ENCODE data around the gene ST8SIA6.

The ST8SIA6 gene

DNA sequence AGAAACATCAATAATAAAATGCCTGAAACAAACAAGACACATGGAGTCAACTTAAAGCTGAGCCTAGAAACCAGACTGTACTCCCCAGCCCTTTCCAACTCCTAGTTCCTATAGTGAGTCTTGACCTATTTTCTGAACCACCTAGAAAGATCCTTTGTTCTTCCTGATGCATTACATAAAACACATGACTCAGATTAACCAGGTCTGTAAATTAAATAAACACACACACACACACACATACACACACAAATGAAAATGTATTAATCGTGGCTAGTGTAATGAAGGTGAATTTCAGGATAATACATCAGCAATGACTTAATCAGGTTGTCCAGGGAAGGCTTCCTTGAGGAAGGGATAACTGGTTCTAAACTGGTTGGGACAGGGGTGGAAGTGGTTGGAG is 104.7 kb downstream of the ST8SIA6 start:
- TF ChIP-seq, protein P1, sequence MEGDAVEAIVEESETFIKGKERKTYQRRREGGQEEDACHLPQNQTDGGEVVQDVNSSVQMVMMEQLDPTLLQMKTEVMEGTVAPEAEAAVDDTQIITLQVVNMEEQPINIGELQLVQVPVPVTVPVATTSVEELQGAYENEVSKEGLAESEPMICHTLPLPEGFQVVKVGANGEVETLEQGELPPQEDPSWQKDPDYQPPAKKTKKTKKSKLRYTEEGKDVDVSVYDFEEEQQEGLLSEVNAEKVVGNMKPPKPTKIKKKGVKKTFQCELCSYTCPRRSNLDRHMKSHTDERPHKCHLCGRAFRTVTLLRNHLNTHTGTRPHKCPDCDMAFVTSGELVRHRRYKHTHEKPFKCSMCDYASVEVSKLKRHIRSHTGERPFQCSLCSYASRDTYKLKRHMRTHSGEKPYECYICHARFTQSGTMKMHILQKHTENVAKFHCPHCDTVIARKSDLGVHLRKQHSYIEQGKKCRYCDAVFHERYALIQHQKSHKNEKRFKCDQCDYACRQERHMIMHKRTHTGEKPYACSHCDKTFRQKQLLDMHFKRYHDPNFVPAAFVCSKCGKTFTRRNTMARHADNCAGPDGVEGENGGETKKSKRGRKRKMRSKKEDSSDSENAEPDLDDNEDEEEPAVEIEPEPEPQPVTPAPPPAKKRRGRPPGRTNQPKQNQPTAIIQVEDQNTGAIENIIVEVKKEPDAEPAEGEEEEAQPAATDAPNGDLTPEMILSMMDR (conservative IDR thresholded peaks at IDR 0.05; ENCODE audit: low read length), result no peak
- H3K4me3 ChIP-seq (ENCODE audit: low read length), result no peak overlapping the region
- no peak for DNase-seq (ENCODE audit: low read depth)

DNA sequence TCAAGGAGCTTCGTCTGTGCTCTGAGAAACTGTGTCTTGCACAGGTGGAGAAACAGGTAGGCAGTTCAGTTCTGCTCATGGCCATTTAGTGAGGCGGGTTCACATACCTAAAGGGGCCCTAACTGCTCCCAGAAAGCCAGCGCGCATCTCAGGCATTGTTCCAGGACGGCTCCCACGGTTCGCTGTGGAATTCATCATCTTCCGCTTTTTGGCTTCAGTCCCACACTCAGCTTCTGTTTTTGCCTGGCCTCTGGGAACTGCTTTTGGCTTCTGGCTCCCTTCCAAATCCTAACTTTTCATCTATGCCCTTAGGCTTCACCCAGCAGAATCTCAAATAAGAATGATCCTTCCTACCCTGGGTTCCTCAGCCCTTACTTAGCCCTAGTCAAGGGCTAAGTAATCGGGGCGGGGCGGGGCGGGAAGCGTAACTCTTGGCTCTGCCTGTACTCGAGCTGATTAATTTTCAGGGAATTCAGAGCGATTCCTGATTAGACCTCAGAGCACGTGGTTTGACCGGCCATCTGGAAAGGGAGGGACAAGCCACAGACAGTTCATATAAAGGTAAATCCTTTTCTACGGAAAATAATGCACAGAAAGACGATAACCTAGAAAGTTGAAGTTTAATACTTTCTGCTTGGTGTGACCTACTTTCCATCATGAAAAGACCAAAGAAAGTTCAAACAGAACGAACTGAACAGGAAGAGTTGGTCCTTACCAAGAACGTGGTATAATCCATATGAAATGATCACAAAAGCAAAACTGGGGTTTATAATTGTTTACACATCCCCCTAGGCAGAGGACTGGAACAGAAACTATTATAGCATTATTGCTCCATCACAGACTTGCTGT is 105.7 kb downstream of the ST8SIA6 start:
- H3K4me3 ChIP-seq (ENCODE audit: low read length), result peak overlapping the region; percentile 44
- DNase-seq (ENCODE audit: low read depth), result peak; percentile 84
- TF ChIP-seq, protein P1 (conservative IDR thresholded peaks at IDR 0.05; ENCODE audit: low read length), result no peak

DNA sequence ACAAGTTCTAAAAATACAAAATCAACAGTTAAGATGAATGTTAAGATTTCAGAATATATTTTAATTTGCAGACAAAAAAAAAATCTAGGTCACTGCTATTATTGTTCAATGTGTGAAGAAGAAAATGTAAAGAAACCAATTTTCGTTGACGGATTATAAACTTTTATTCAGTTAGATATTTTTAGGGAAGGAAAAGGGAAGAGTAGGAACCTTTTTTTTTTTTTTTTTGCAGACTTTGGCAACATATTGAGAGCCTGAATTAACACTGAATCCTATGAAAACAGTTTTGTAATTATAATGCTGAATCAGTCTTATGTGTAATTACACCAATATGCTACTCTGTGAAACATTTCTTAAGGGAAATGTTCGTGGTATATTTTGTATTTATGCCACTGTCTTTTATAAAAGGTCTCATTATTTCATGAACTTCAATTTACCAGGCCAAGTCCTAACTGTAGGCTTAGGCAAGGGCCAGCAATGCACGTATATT is 106.3 kb downstream of the ST8SIA6 start:
- H3K4me3 ChIP-seq (ENCODE audit: low read length), result peak overlapping the region; percentile 39
- TF ChIP-seq, protein P1 (conservative IDR thresholded peaks at IDR 0.05; ENCODE audit: low read length), result no peak
- no peak for DNase-seq (ENCODE audit: low read depth)

DNA sequence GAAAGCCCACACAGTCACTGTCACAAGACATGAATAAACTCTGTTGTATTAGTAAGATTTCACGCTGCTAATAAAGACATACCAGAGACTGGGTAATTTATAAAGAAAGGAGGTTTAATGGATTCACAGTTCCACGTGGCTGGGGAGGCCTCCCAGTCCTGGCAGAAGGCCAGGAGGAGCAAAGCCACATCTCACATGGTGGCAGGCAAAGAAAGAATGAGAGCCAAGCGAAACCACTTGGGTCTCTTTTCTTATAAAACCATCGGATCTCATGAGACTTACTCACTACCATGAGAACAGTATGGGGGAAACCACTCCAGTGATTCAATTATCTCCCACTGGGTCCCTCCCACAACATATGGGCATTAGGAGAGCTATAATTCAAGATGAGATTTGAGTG is 110.2 kb downstream of the ST8SIA6 start:
- DNase-seq (ENCODE audit: low read depth), result no peak
- no peak overlapping the region for H3K4me3 ChIP-seq (ENCODE audit: low read length)
- TF ChIP-seq, protein P1 (conservative IDR thresholded peaks at IDR 0.05; ENCODE audit: low read length), result no peak

DNA sequence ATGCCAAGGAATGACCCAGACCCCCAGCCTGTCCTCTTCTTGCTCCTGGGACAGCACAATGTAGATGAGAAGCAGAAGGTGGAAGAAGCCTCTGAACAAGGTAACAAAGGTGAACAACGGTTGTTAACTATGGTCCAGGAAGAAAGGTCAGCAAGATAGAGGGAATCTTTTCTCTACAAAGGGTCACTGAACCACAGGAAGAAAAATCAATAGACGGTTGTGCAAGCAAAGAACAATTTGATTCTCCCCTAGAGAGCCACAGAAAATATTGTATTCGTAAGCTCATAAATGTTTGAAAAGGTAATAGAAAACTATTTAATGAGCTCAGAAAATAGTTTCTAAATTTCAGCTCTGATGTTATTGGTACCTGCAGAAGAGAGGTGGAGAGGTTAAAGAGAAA is 111.3 kb downstream of the ST8SIA6 start:
- no peak overlapping the region for H3K4me3 ChIP-seq (ENCODE audit: low read length)
- TF ChIP-seq, protein P1 (conservative IDR thresholded peaks at IDR 0.05; ENCODE audit: low read length), result no peak
- DNase-seq (ENCODE audit: low read depth), result no peak

DNA sequence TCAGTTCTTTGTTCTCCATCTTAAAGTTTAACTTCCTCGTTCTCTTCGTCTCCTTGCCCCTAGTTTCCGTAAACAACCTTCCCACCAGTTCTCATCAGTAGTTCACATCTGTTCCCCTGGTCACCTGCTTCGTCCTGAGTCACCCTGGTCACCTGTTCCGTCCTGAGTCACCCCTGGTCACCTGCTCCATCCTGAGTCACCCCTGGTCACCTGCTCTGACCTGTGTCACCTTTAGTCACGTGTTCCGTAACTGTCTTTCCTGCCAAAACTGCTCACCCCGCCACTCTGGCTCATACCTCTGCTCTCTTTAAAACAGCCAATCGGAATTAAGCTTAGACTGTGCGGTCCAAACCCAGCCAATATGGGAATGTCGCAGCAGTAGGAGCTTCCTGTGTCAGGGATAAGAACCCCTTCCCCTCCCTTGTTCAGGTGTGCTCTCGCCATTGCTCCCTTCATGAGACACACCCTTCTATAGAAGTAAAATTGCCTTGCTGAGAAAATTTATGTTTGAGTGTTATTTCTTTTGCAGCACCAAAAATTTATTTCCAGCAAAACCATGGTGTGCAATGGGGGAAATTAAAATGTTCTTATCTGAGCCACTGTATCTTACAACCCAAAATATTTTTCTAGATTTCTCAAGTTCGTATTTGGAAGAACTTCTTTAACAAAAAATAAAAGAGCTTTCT is 114.1 kb downstream of the ST8SIA6 start:
- no peak overlapping the region for H3K4me3 ChIP-seq (ENCODE audit: low read length)
- DNase-seq (ENCODE audit: low read depth), result no peak
- TF ChIP-seq, protein P1 (conservative IDR thresholded peaks at IDR 0.05; ENCODE audit: low read length), result no peak
